K562 (cell line): ENCODE results near the gene MICU1. TPM values are rescaled to one million over a fixed set of nuclear protein-coding genes. Genes with fewer than 3 reads are reported as not detected.
A peak's percentile ranks its signal among the peaks of the same experiment; 100 is the strongest.

Experiments
- ATAC-seq: fragments of 200-7000 bp; cut with Tn5 transposase; 3 replicates; pipeline ENCODE4 v1.9.1; 2020; ENCODE audit warnings: moderate library complexity
- BruUV-seq: library from RNA; stranded (reverse); fragments of 400-500 nt; replicated peaks from 2 replicates; lab custom pipeline; 2021; lab: Mats Ljungman, UMichigan
- CTCF ChIA-PET: fragments of 300-600 bp; formaldehyde crosslinking; extraction: SDS; loops from one replicate; lab custom pipeline; 2021; ENCODE audit warnings: low intra/inter-chr PET ratio; lab: Yijun Ruan, JAX
- POLR2A ChIA-PET: fragments of 300-600, 350-650 bp; sonication (Branson Sonifier 250); formaldehyde crosslinking; extraction: SDS; loops from one replicate; lab custom pipeline; 2021; ENCODE audit warnings: antibody characterized with exemption, inconsistent platforms; lab: Yijun Ruan, JAX
- DNase-seq, 4 experiments: peaks; one replicate each; pipeline versions ENCODE4 v3.0.0 to v3.0.0-alpha.2; 2011 to 2018; ENCODE audit warnings: low spot score in 3 of 4, mixed read lengths in 3 of 4; ENCODE audit errors: extremely low read depth in 1 of 4
- FAIRE-seq: peaks from 2 replicates; lab custom pipeline; 2011; peaks lifted over from hg19 to GRCh38; lab: Jason Lieb, UNC
- H2AFZ ChIP-seq: 2 replicates; pipeline ENCODE4 v1.6.0; 2011; ENCODE audit warnings: low read depth, low read length, control low read depth, inconsistent platforms
- H3K27ac ChIP-seq: fragments of 200-600 bp; 3 replicates; pipeline ENCODE4 v1.8.0; 2011; ENCODE audit warnings: low read depth, mild to moderate bottlenecking, control low read depth, inconsistent platforms, low read length, moderate library complexity, mixed read lengths; ENCODE audit errors: extremely low read depth
- H3K27me3 ChIP-seq, 2 experiments: fragments of 300-600 bp in 1 of 2; 2 replicates in 1 of 2; 3 replicates in 1 of 2; pipeline versions ENCODE4 v1.6.0 to v1.8.0; 2011; ENCODE audit warnings: inconsistent platforms in 2 of 2, low read length in 2 of 2, mild to moderate bottlenecking in 1 of 2, mixed read lengths in 1 of 2, moderate library complexity in 1 of 2; ENCODE audit not compliant: control insufficient read depth in 2 of 2, insufficient read depth in 2 of 2
- H3K36me3 ChIP-seq: fragments of 300-600 bp; 3 replicates; pipeline ENCODE4 v1.8.0; 2011; ENCODE audit warnings: mild to moderate bottlenecking, low read length, inconsistent platforms; ENCODE audit not compliant: control insufficient read depth, insufficient read depth
- H3K4me1 ChIP-seq, 2 experiments: fragments of 200-600 bp in 1 of 2; replicated peaks in 1 of 2; 2 replicates in 1 of 2; 3 replicates in 1 of 2; pipeline versions ENCODE4 v1.5.1 to v1.8.0; 2011; ENCODE audit warnings: inconsistent platforms in 2 of 2, low read length in 2 of 2, mild to moderate bottlenecking in 1 of 2, mixed read lengths in 1 of 2, moderate library complexity in 1 of 2; ENCODE audit not compliant: control insufficient read depth in 2 of 2, insufficient read depth in 2 of 2
- H3K4me2 ChIP-seq: 2 replicates; pipeline ENCODE4 v1.6.1; 2011; ENCODE audit warnings: low read length, control low read depth, inconsistent platforms, mixed read lengths; ENCODE audit not compliant: insufficient read depth
- H3K4me3 ChIP-seq: fragments of 200-600 bp; sonication (generic), shearing (Covaris generic); 2 replicates; pipeline ENCODE4 v1.5.1; 2016; ENCODE audit warnings: control low read depth, inconsistent platforms
- H3K79me2 ChIP-seq: fragments of 200-600 bp; 3 replicates; pipeline ENCODE4 v1.8.0; 2011; ENCODE audit warnings: low read length, inconsistent platforms; ENCODE audit not compliant: control insufficient read depth, insufficient read depth
- H3K9ac ChIP-seq, 2 experiments: 2 replicates each; pipeline versions ENCODE4 v1.6.0 to v1.6.1; 2011; ENCODE audit warnings: low read depth in 2 of 2, low read length in 2 of 2, control low read depth in 1 of 2, inconsistent platforms in 1 of 2, mild to moderate bottlenecking in 1 of 2, mixed read lengths in 1 of 2; ENCODE audit not compliant: insufficient read depth in 1 of 2
- H3K9me1 ChIP-seq: one replicate; pipeline ENCODE4 v1.6.0; 2011; ENCODE audit warnings: inconsistent platforms, mild to moderate bottlenecking, low read length, moderate library complexity; ENCODE audit not compliant: control insufficient read depth, insufficient read depth
- H3K9me3 ChIP-seq: replicated peaks from 2 replicates; pipeline ENCODE4 v1.5.1; 2011; ENCODE audit warnings: low read depth, low read length, inconsistent platforms; ENCODE audit not compliant: control insufficient read depth, insufficient read depth
- H4K20me1 ChIP-seq: replicated peaks from 2 replicates; pipeline ENCODE4 v1.6.1; 2011; ENCODE audit warnings: low read length, inconsistent platforms, mixed read lengths; ENCODE audit not compliant: control insufficient read depth, insufficient read depth
- BCOR ChIP-seq: fragments of 450-650 bp; IDR thresholded peaks from 2 replicates; pipeline ENCODE4 v1.6.1; 2016
- GABPB1 ChIP-seq: sonication (generic); formaldehyde crosslinking; IDR thresholded peaks from 2 replicates; pipeline ENCODE4 v1.8.0; 2022; ENCODE audit warnings: mild to moderate bottlenecking, missing genetic modification reagents
- TAF7 ChIP-seq: fragments of 450-650 bp; IDR thresholded peaks from 2 replicates; pipeline ENCODE4 v1.6.1; 2016; ENCODE audit warnings: missing genetic modification characterization, missing compliant biosample characterization
- XRCC5 ChIP-seq: fragments of 200-400 bp; formaldehyde crosslinking; IDR thresholded peaks from 2 replicates; pipeline ENCODE4 v1.6.1; 2017; ENCODE audit warnings: low read depth, mild to moderate bottlenecking, low read length
- ZNF12 ChIP-seq: sonication (generic); formaldehyde crosslinking; IDR thresholded peaks from 2 replicates; pipeline ENCODE4 v1.4.0; 2020; ENCODE audit warnings: mild to moderate bottlenecking, missing genetic modification reagents
- ZNF316 ChIP-seq: fragments of 450-650 bp; IDR thresholded peaks from 2 replicates; pipeline ENCODE4 v1.6.1; 2016
- ZNF780A ChIP-seq: fragments of 250-450 bp; sonication (Bioruptor Pico); IDR thresholded peaks from 2 replicates; pipeline ENCODE4 v1.5.0; 2021; ENCODE audit warnings: mild to moderate bottlenecking
- WGBS: fragments of 100-300 bp; shearing (Covaris generic); methylation state at CpG from one replicate; pipeline ENCODE4 v1.1.6; 2016; ENCODE audit warnings: low coverage, mixed read lengths; ENCODE audit not compliant: insufficient coverage; ENCODE audit errors: missing lambda C conversion rate; 5-methylcytosine and 5-hydroxymethylcytosine counted together
- in situ Hi-C: fragments of 300-500 bp; cut with MboI; formaldehyde crosslinking; loops from 4 replicates; pipeline ENCODE4 v1.15.0; 2018; ENCODE audit warnings: inconsistent platforms, mixed read lengths
- intact Hi-C: fragments of 100-400 bp; cut with micrococcal nuclease; formaldehyde crosslinking; loops from 2 replicates; pipeline ENCODE4 v1.14.2; 2022
- polyA plus RNA-seq, 8 experiments: library from polyadenylated mRNA; depleted of rRNA in 4 of 8; stranded (reverse) in 5 of 8; unstranded in 3 of 8; fragments of >200 nt; fragmentation: Nextera tagmentation in 2 of 8; fragmentation: Illumina TruSeq in 1 of 8; extraction: Ambion mirVana in 2 of 8; extraction: Trizol in 1 of 8; gene quantifications; 2 replicates each; pipeline versions ENCODE4 v1.2.1 to v1.2.3, GENCODE V29; 2011 to 2014; ENCODE audit warnings: inconsistent platforms in 1 of 8, missing spikeins in 1 of 8
- total RNA-seq, 7 experiments: library from RNA; depleted of rRNA in 6 of 7; stranded (reverse); fragments of >200 nt in 6 of 7; fragmentation: Illumina TruSeq in 2 of 7; extraction: Trizol in 2 of 7; gene quantifications; 2 replicates each; pipeline versions ENCODE4 v1.2.1 to v1.2.3, GENCODE V29; 2011 to 2021; ENCODE audit warnings: low replicate concordance in 1 of 7

MICU1 gene
- total and polyA plus RNA-seq, 9 of the 15 experiments (the other 6 are each of a cell fraction or from before 2014, with no cell fraction given): 29.3 to 76.8 (median 48.4) TPM

DNA sequence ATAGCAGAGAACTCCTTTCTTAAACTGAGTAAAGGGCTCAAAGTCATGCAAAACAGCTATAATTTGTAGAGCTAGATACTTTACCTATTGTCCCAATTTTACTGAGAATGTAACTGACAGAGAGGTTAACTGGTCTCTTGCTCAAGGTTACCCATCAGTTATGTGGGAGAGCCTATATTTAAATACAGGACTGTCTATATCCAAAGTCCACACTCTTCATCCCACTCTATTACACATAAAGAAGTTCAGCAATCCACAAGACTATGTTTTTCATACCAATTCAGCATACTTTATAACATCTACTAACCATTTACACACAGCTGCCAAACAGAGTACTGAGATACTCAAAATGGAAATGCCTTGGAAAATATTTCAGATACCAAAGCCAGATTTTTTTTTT lies 100.2 kb downstream of the MICU1 start (continued):
- no peak for TF ChIP-seq ZNF12
- TF ChIP-seq, all 486 proteins: peak for 0

DNA sequence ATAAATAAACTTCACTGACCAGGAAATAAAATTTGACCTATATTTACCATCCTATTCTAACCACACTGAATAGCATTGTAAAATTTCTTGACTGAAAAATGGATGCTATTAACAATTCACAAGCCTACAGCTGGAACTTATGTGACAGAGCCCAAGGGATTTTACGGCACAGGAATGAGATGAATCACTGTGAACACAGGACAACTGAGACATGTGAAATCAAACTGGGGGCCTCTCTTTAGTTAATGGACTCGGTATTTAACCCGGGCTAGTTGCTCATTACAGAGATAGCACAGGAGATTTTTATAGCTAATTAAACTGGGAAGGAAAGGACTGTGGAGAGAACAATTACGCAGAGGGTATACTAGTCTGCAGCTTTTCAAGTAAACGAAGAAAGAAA lies 100.6 kb downstream of the MICU1 start:
- H3K9me3 ChIP-seq: no peaks in the 10 kb centered on the region
- intact Hi-C loops: no loop called here
- DNase-seq: no peak
- H3K36me3 ChIP-seq: no peaks in the 10 kb centered on the region
- no peaks in the 10 kb centered on the region for H4K20me1 ChIP-seq
- no peak for TF ChIP-seq XRCC5
- TF ChIP-seq GABPB1 (CRISPR knock-in tag): no peak
- TF ChIP-seq TAF7: no peak
- no peak for ATAC-seq
- in situ Hi-C loops: no loop called here
- no peak overlapping the region for H3K4me2 ChIP-seq
- ChIA-PET CTCF (no interaction called here), POLR2A (no interaction called here)
- H3K9ac ChIP-seq: no peak overlapping the region
- no peaks in the 10 kb centered on the region for H3K4me1 ChIP-seq
- H2AFZ ChIP-seq: no peak overlapping the region
- no peaks in the 10 kb centered on the region for H3K79me2 ChIP-seq
- no peaks in the 10 kb centered on the region for H3K27me3 ChIP-seq
- H3K27ac ChIP-seq: no peak overlapping the region
- no peak for FAIRE-seq
- no TSS peak for BruUV-seq
- WGBS: 58% methylated on average over 5 of the region's 5 CpGs
- no peaks in the 10 kb centered on the region for H3K9me1 ChIP-seq
- H3K4me3 ChIP-seq: no peak overlapping the region

DNA sequence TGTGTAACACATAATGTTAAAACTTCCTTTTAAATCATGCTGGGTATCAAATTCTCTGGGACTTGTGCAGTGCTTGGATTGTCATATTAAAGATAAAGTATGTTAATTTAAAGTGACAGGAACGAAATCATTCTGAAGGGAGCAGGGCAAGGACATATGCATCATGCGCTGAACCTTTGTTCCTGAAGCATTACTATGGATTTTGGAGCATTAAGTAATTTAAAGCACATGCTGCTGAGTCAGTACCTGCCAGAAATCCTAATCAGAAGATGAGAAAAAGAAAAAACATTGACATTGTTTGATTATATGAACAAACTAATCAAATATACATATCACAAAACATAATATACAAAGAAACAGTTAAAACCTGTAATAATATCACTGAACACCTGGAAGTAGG lies 101.4 kb downstream of the MICU1 start:
- 54% methylated on average over 2 of the region's 2 CpGs for WGBS
- H2AFZ ChIP-seq: no peak overlapping the region
- H3K9ac ChIP-seq: no peak overlapping the region
- no peak overlapping the region for H3K27ac ChIP-seq
- intact Hi-C loops: no loop called here
- POLR2A ChIA-PET: interaction anchor here (0.7 kb wide), 1 partner anchor 67 kb away, joined by 3 read pairs; no protein-coding TSS in a partner anchor
- CTCF ChIA-PET: no interaction called here
- no peak overlapping the region for H3K4me2 ChIP-seq
- no peak overlapping the region for H3K4me3 ChIP-seq
- no peaks in the 10 kb centered on the region for H3K79me2 ChIP-seq
- in situ Hi-C loops: no loop called here
- DNase-seq (no peak), FAIRE-seq (no peak), ATAC-seq (no peak)
- H3K9me1 ChIP-seq: no peaks in the 10 kb centered on the region
- no peaks in the 10 kb centered on the region for H4K20me1 ChIP-seq
- H3K4me1 ChIP-seq: no peaks in the 10 kb centered on the region
- no peaks in the 10 kb centered on the region for H3K36me3 ChIP-seq
- no peaks in the 10 kb centered on the region for H3K27me3 ChIP-seq
- H3K9me3 ChIP-seq: no peaks in the 10 kb centered on the region
- no TSS peak for BruUV-seq
- TF ChIP-seq BCOR: no peak
- TF ChIP-seq ZNF780A: no peak
- TF ChIP-seq ZNF316: 0 out of 2 replicates have a peak, but pooled peaks have one; percentile 2
